Measurements from ENCODE around the gene HNF1A. TPM values are rescaled to one million over a fixed set of nuclear protein-coding genes. Genes with fewer than 3 reads are reported as not detected.

HNF1A gene
- total RNA-seq, 1 donor from 2014 or later: not detected

DNA sequence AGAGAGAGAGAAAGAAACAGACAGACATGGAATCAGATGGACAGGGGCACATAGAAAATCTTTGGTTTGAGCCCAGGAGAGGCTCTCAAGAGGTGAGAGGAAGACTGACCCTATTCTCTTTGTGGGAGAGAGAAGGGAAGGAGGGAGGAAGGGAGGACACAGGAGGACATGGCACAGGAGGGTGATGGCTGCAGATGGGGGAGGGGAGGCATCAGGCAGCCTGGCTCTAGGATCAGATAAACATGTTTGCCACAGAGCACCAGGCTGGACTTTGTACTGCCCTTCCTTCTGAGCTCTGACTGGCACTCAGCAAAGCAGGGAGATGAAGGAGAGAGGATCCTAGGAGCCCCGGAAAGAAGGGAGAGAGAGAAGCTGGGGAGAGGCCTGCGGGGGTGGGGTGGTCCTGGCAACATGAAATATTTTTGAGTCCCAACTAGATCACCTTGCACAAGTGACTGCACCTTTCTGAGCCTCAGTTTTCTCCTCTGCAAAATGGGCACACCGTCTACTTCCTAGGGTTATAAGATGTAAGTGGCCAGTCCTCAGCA, 6.1 kb downstream of the HNF1A start:
- H3K9ac ChIP-seq (ENCODE audit: low read depth in 1 of 3, low read length in 3 of 3): no peak overlapping the region

DNA sequence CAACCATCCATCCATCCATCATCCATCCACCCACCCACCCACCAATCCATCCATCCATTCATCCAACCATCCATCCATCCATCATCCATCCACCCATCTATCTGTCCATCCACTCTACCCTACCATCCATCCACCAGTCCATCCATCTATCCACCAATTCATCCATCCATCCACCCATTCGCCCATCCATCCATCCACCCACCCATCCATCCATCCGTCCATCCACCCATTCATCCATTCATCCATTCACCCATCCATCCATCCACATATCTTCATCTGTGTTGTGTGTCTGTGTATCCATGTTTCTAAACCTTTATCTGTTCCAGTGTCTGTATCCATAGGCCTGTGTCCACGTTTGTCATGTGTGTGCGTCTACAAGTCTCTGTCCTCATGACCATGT, 9.9 kb downstream of the HNF1A start:
- Histone ChIP-seq H3K36me3 (ENCODE audit: control insufficient read depth in 3 of 3, insufficient read depth in 3 of 3, low read length in 3 of 3) (no peaks in the 10 kb centered on the region), H3K9me3 (ENCODE audit: control insufficient read depth in 3 of 3, low read length in 3 of 3) (no peaks in the 10 kb centered on the region), H3K4me3 (ENCODE audit: low read length in 3 of 3) (no peak overlapping the region), H3K9ac (ENCODE audit: low read depth in 1 of 3, low read length in 3 of 3) (no peak overlapping the region), H3K4me1 (ENCODE audit: control insufficient read depth in 3 of 3, insufficient read depth in 3 of 3, low read length in 3 of 3) (no peaks in the 10 kb centered on the region), H3K27ac (ENCODE audit: low read depth, low read length) (no peak overlapping the region), H3K27me3 (ENCODE audit: control insufficient read depth in 3 of 3, insufficient read depth in 3 of 3, low read length in 3 of 3) (no peaks in the 10 kb centered on the region)

More for the DNA sequence above, 6.1 kb downstream of the HNF1A start:
- Histone ChIP-seq H3K4me3 (ENCODE audit: low read length in 3 of 3) (no peak overlapping the region), H3K4me1 (ENCODE audit: control insufficient read depth in 3 of 3, insufficient read depth in 3 of 3, low read length in 3 of 3) (no peaks in the 10 kb centered on the region), H3K36me3 (ENCODE audit: control insufficient read depth in 3 of 3, insufficient read depth in 3 of 3, low read length in 3 of 3) (no peaks in the 10 kb centered on the region), H3K27me3 (ENCODE audit: control insufficient read depth in 3 of 3, insufficient read depth in 3 of 3, low read length in 3 of 3) (no peaks in the 10 kb centered on the region), H3K9me3 (ENCODE audit: control insufficient read depth in 3 of 3, low read length in 3 of 3) (no peaks in the 10 kb centered on the region), H3K27ac (ENCODE audit: low read depth, low read length) (no peak overlapping the region)

DNA sequence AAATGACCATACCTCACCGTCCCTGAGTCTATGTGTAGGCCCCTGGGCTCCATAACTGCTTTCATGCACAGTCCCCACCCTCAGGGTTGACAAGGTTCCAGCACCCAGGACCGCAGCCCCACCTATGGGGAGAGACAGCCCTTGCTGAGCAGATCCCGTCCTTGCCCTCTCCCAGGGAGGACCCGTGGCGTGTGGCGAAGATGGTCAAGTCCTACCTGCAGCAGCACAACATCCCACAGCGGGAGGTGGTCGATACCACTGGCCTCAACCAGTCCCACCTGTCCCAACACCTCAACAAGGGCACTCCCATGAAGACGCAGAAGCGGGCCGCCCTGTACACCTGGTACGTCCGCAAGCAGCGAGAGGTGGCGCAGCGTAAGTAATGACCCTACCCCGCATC, 10.3 kb downstream of the HNF1A start:
- H3K9me3 ChIP-seq (ENCODE audit: control insufficient read depth in 3 of 3, low read length in 3 of 3): no peaks in the 10 kb centered on the region
- no peak overlapping the region for H3K4me3 ChIP-seq (ENCODE audit: low read length in 3 of 3)
- no peaks in the 10 kb centered on the region for H3K4me1 ChIP-seq (ENCODE audit: control insufficient read depth in 3 of 3, insufficient read depth in 3 of 3, low read length in 3 of 3)
- H3K9ac ChIP-seq (ENCODE audit: low read depth in 1 of 3, low read length in 3 of 3): no peak overlapping the region
- no peak overlapping the region for H3K27ac ChIP-seq (ENCODE audit: low read depth, low read length)
- H3K27me3 ChIP-seq (ENCODE audit: control insufficient read depth in 3 of 3, insufficient read depth in 3 of 3, low read length in 3 of 3): no peaks in the 10 kb centered on the region
- no peaks in the 10 kb centered on the region for H3K36me3 ChIP-seq (ENCODE audit: control insufficient read depth in 3 of 3, insufficient read depth in 3 of 3, low read length in 3 of 3)

DNA sequence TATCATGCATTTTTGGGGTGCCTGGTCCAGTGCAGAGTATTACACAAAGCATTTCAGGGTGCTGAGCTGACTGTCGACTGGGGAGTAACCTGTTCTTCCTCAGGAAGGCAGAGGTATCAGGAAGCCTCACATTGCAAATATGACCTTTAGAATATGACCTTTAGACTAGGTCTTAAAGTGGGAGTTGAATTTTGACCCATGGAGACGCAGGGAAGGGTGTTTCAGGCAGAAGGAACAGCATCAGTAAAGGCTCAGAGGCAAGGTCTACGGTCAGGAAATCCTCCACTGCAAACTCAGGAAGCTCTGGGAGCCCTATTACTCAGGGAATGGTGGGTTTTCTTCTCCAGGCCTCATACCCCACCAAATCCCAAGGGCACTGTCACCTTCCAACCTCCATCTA, 11.3 kb downstream of the HNF1A start:
- H3K27me3 ChIP-seq (ENCODE audit: control insufficient read depth in 3 of 3, insufficient read depth in 3 of 3, low read length in 3 of 3): peaks cover 0 to 3% (median 0%) of the 10 kb centered on the region in 3 donors
- no peak overlapping the region for H3K4me3 ChIP-seq (ENCODE audit: low read length in 3 of 3)
- H3K9ac ChIP-seq (ENCODE audit: low read depth in 1 of 3, low read length in 3 of 3): no peak overlapping the region
- H3K4me1 ChIP-seq (ENCODE audit: control insufficient read depth in 3 of 3, insufficient read depth in 3 of 3, low read length in 3 of 3): no peaks in the 10 kb centered on the region
- H3K9me3 ChIP-seq (ENCODE audit: control insufficient read depth in 3 of 3, low read length in 3 of 3): no peaks in the 10 kb centered on the region
- no peaks in the 10 kb centered on the region for H3K36me3 ChIP-seq (ENCODE audit: control insufficient read depth in 3 of 3, insufficient read depth in 3 of 3, low read length in 3 of 3)
- no peak overlapping the region for H3K27ac ChIP-seq (ENCODE audit: low read depth, low read length)

DNA sequence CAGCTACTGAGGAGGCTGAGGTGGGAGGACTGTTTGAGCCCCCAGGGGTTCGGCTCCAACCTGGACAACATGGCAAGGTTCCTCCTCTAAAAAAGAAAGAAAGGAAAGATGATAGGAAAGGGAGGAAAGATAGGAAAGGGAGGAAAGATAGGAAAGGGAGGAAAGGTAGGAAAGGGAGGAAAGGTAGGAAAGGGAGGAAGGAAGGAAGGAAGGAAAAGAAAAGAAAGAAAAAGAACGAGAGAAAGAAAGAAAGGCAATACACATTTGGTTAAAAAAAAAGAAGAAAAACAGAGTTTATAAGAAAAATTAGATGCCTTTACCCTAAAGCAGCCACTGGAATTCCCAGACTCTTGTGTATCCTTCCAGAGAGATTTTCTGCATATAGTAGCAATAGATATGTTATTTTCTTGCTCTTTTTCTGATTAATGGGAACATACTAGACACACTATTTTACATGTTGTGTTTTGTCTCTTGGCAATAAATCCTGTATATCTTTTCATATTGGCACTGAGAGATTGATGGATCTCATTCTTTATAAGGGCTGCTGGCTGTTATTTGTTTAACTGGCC, 12.2 kb downstream of the HNF1A start:
- no peaks in the 10 kb centered on the region for H3K4me1 ChIP-seq (ENCODE audit: control insufficient read depth in 3 of 3, insufficient read depth in 3 of 3, low read length in 3 of 3)
- H3K4me3 ChIP-seq (ENCODE audit: low read length in 3 of 3): no peak overlapping the region
- no peaks in the 10 kb centered on the region for H3K9me3 ChIP-seq (ENCODE audit: control insufficient read depth in 3 of 3, low read length in 3 of 3)
- no peaks in the 10 kb centered on the region for H3K36me3 ChIP-seq (ENCODE audit: control insufficient read depth in 3 of 3, insufficient read depth in 3 of 3, low read length in 3 of 3)
- H3K27ac ChIP-seq (ENCODE audit: low read depth, low read length): no peak overlapping the region
- H3K27me3 ChIP-seq (ENCODE audit: control insufficient read depth in 3 of 3, insufficient read depth in 3 of 3, low read length in 3 of 3): peaks cover 0 to 3% (median 0%) of the 10 kb centered on the region in 3 donors
- H3K9ac ChIP-seq (ENCODE audit: low read depth in 1 of 3, low read length in 3 of 3): no peak overlapping the region

DNA sequence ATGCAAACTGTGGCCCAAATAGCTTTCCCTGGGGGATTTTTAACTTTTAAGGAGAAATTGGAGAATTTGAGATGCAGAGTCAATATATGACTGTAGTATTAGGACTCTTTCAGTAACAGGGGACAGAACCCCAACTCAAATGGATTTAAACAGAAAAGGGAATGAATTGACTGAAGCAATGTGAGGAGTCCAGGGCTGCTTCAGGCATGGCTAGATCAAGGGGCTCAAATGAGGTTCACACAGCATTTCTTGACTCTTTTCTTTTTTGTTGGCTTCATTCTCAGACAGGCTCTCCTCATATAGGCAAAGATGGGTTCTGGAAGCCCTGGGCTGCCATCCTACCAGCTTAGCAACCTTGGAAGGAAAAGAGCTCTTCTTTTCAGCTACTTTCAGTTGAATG, 13.6 kb downstream of the HNF1A start:
- no peaks in the 10 kb centered on the region for H3K9me3 ChIP-seq (ENCODE audit: control insufficient read depth in 3 of 3, low read length in 3 of 3)
- H3K36me3 ChIP-seq (ENCODE audit: control insufficient read depth in 3 of 3, insufficient read depth in 3 of 3, low read length in 3 of 3): no peaks in the 10 kb centered on the region
- no peaks in the 10 kb centered on the region for H3K4me1 ChIP-seq (ENCODE audit: control insufficient read depth in 3 of 3, insufficient read depth in 3 of 3, low read length in 3 of 3)
- H3K27ac ChIP-seq (ENCODE audit: low read depth, low read length): no peak overlapping the region
- peaks cover 0 to 7% (median 1%) of the 10 kb centered on the region in 3 donors for H3K27me3 ChIP-seq (ENCODE audit: control insufficient read depth in 3 of 3, insufficient read depth in 3 of 3, low read length in 3 of 3)
- H3K9ac ChIP-seq (ENCODE audit: low read depth in 1 of 3, low read length in 3 of 3): no peak overlapping the region
- no peak overlapping the region for H3K4me3 ChIP-seq (ENCODE audit: low read length in 3 of 3)

DNA sequence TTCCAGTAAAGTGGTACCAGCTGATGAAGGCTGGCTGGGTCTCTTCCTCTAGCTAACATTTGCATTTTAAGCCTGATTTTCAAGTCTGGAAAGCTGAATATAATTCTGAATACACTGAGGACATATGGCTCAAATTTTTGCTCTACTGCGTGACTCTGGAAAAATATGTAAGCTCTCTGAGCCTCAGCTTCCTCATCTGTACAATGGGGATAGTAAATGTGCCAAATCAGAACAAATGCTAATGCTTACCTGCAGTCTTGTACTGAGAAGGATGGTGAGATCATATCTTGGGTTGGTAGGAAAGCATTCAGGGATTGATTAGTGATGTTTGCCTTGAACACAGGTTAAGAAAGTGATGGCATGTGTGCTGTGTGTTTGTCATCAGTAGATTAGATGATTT, 14.6 kb downstream of the HNF1A start:
- Histone ChIP-seq H3K27ac (ENCODE audit: low read depth, low read length) (no peak overlapping the region), H3K9ac (ENCODE audit: low read depth in 1 of 3, low read length in 3 of 3) (no peak overlapping the region), H3K4me1 (ENCODE audit: control insufficient read depth in 3 of 3, insufficient read depth in 3 of 3, low read length in 3 of 3) (no peaks in the 10 kb centered on the region), H3K9me3 (ENCODE audit: control insufficient read depth in 3 of 3, low read length in 3 of 3) (no peaks in the 10 kb centered on the region), H3K36me3 (ENCODE audit: control insufficient read depth in 3 of 3, insufficient read depth in 3 of 3, low read length in 3 of 3) (no peaks in the 10 kb centered on the region), H3K27me3 (ENCODE audit: control insufficient read depth in 3 of 3, insufficient read depth in 3 of 3, low read length in 3 of 3) (peaks cover 5 to 12% (median 8%) of the 10 kb centered on the region in 3 donors), H3K4me3 (ENCODE audit: low read length in 3 of 3) (no peak overlapping the region)

DNA sequence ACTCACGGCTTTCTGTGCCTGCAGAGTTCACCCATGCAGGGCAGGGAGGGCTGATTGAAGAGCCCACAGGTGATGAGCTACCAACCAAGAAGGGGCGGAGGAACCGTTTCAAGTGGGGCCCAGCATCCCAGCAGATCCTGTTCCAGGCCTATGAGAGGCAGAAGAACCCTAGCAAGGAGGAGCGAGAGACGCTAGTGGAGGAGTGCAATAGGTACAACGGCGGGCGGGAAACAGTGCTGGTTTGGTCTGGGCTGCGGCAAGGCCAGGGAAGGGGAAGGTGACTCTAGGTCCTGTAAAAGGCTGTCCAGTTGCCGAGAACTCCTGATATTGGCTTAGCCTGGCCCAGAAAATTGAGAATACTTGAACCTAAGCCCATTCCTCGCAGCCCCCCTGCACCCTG, 15.2 kb downstream of the HNF1A start:
- no peaks in the 10 kb centered on the region for H3K9me3 ChIP-seq (ENCODE audit: control insufficient read depth in 3 of 3, low read length in 3 of 3)
- peaks cover 7 to 15% (median 12%) of the 10 kb centered on the region in 3 donors for H3K27me3 ChIP-seq (ENCODE audit: control insufficient read depth in 3 of 3, insufficient read depth in 3 of 3, low read length in 3 of 3)
- H3K27ac ChIP-seq (ENCODE audit: low read depth, low read length): no peak overlapping the region
- H3K4me3 ChIP-seq (ENCODE audit: low read length in 3 of 3): no peak overlapping the region
- no peaks in the 10 kb centered on the region for H3K36me3 ChIP-seq (ENCODE audit: control insufficient read depth in 3 of 3, insufficient read depth in 3 of 3, low read length in 3 of 3)
- H3K4me1 ChIP-seq (ENCODE audit: control insufficient read depth in 3 of 3, insufficient read depth in 3 of 3, low read length in 3 of 3): no peaks in the 10 kb centered on the region
- H3K9ac ChIP-seq (ENCODE audit: low read depth in 1 of 3, low read length in 3 of 3): no peak overlapping the region

DNA sequence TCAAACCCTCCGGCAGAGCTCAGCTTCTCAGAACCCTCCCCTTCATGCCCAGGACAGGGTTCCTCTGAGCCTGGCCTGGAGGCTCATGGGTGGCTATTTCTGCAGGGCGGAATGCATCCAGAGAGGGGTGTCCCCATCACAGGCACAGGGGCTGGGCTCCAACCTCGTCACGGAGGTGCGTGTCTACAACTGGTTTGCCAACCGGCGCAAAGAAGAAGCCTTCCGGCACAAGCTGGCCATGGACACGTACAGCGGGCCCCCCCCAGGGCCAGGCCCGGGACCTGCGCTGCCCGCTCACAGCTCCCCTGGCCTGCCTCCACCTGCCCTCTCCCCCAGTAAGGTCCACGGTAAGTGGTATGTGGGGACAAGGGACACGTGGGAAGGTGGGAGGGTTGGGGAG, 15.7 kb downstream of the HNF1A start:
- Histone ChIP-seq H3K4me3 (ENCODE audit: low read length in 3 of 3) (no peak overlapping the region), H3K27ac (ENCODE audit: low read depth, low read length) (no peak overlapping the region), H3K27me3 (ENCODE audit: control insufficient read depth in 3 of 3, insufficient read depth in 3 of 3, low read length in 3 of 3) (peaks cover 12 to 20% (median 17%) of the 10 kb centered on the region in 3 donors), H3K4me1 (ENCODE audit: control insufficient read depth in 3 of 3, insufficient read depth in 3 of 3, low read length in 3 of 3) (no peaks in the 10 kb centered on the region), H3K9me3 (ENCODE audit: control insufficient read depth in 3 of 3, low read length in 3 of 3) (no peaks in the 10 kb centered on the region), H3K36me3 (ENCODE audit: control insufficient read depth in 3 of 3, insufficient read depth in 3 of 3, low read length in 3 of 3) (no peaks in the 10 kb centered on the region), H3K9ac (ENCODE audit: low read depth in 1 of 3, low read length in 3 of 3) (no peak overlapping the region)

DNA sequence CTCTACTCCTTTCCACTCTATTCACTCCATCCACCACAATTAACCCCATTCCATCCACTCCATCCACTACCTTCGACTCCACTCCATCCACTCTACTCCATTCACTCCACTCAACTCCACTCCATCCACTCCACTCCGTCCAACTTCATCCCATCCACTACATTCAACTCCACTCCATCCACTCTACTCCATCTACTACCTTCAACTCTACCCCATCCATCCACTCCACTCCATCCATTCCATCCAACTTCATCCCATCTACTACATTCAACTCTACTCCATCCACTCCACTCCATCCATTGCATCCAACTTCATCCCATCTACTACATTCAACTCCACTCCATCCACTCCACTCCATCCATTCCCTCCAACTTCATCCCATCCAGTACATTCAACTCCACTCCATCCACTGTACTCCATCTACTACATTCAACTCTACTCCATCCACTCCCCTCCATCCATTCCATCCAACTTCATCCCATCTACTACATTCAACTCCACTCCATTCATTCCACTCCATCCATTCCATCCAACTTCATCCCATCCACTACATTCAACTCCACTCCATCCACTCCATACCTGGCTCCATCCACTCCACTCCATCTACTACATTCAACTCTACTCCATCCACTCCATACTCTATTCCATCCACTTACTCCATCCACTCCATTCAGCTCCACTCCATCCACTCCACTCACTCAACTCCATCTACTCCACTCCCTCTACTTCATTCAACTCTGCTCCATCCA, 16.4 kb downstream of the HNF1A start:
- no peak overlapping the region for H3K4me3 ChIP-seq (ENCODE audit: low read length in 3 of 3)
- no peaks in the 10 kb centered on the region for H3K4me1 ChIP-seq (ENCODE audit: control insufficient read depth in 3 of 3, insufficient read depth in 3 of 3, low read length in 3 of 3)
- H3K27me3 ChIP-seq (ENCODE audit: control insufficient read depth in 3 of 3, insufficient read depth in 3 of 3, low read length in 3 of 3): peaks cover 12 to 23% (median 23%) of the 10 kb centered on the region in 3 donors
- no peak overlapping the region for H3K9ac ChIP-seq (ENCODE audit: low read depth in 1 of 3, low read length in 3 of 3)
- no peaks in the 10 kb centered on the region for H3K9me3 ChIP-seq (ENCODE audit: control insufficient read depth in 3 of 3, low read length in 3 of 3)
- H3K36me3 ChIP-seq (ENCODE audit: control insufficient read depth in 3 of 3, insufficient read depth in 3 of 3, low read length in 3 of 3): no peaks in the 10 kb centered on the region
- no peak overlapping the region for H3K27ac ChIP-seq (ENCODE audit: low read depth, low read length)

All from skeletal muscle tissue (tissue), 4 donors.